Fibroblast of peridontal ligament (primary cell): ENCODE results near the gene PRPF40A.
"Not testable (repeated sequence)": the region's sequence is repeated elsewhere in the genome, so short reads cannot be mapped to it uniquely, and the experiment has no call there.

Experiments used
- DNase-seq: peaks from one replicate; pipeline ENCODE4 v3.0.0-alpha.2; 2010; ENCODE audit errors: extremely low read depth

Gene PRPF40A

GRCh38 chr2:152717228-152718075, at the start of gene PRPF40A:
TSS of gene PRPF40A (minus strand) at chr2:152717461. CDS start at chr2:152717439, 22 bp downstream.
- peak; percentile 97 for DNase-seq

- peak; percentile 50 for DNase-seq
Observed at GRCh38 chr2:152766928-152767327, 49.7 kb upstream of the PRPF40A start.

GRCh38 chr2:152763651-152764050, 46.4 kb upstream of the PRPF40A start:
- no peak for DNase-seq

- not testable (repeated sequence) for DNase-seq
Observed at GRCh38 chr2:152763208-152763607, 45.9 kb upstream of the PRPF40A start.

- DNase-seq, result peak; percentile 66
Observed at GRCh38 chr2:152762202-152762601, 44.9 kb upstream of the PRPF40A start.

- no peak for DNase-seq
Observed at GRCh38 chr2:152761214-152761613, 44.0 kb upstream of the PRPF40A start.

- DNase-seq, result no peak
Observed at GRCh38 chr2:152759290-152760072, 42.2 kb upstream of the PRPF40A start.

GRCh38 chr2:152755029-152755428, 37.8 kb upstream of the PRPF40A start:
- no peak for DNase-seq

- DNase-seq, result peak; percentile 24
Observed at GRCh38 chr2:152747751-152748150, 30.5 kb upstream of the PRPF40A start.

- no peak for DNase-seq
Observed at GRCh38 chr2:152743002-152743401, 25.7 kb upstream of the PRPF40A start.

GRCh38 chr2:152740743-152741328, 23.6 kb upstream of the PRPF40A start:
- DNase-seq, result peak; percentile 83

- DNase-seq, result not testable (repeated sequence)
Observed at GRCh38 chr2:152739705-152740104, 22.4 kb upstream of the PRPF40A start.

GRCh38 chr2:152738438-152738837, 21.2 kb upstream of the PRPF40A start:
- DNase-seq, result no peak

- DNase-seq, result not testable (repeated sequence)
Observed at GRCh38 chr2:152737509-152737908, 20.2 kb upstream of the PRPF40A start.

- peak; percentile 38 for DNase-seq
Observed at GRCh38 chr2:152730591-152731333, 13.5 kb upstream of the PRPF40A start.

- no peak for DNase-seq
Observed at GRCh38 chr2:152729844-152730243, 12.6 kb upstream of the PRPF40A start.

GRCh38 chr2:152723918-152724317, 6.7 kb upstream of the PRPF40A start:
- DNase-seq, result no peak

- not testable (repeated sequence) for DNase-seq
Observed at GRCh38 chr2:152722639-152723038, 5.4 kb upstream of the PRPF40A start.

GRCh38 chr2:152720794-152721193, 3.5 kb upstream of the PRPF40A start:
- DNase-seq, result no peak

- DNase-seq, result peak; percentile 19
Observed at GRCh38 chr2:152718909-152719645, 1.8 kb upstream of the PRPF40A start.
